Prostate gland (tissue), 1 donor: ENCODE data around the gene ARHGAP5.

Source experiments
- POLR2A ChIP-seq: fragments of 450-650 bp; IDR thresholded peaks from one replicate; pipeline ENCODE4 v1.6.1; 2016; ENCODE audit warnings: antibody characterized with exemption, mild to moderate bottlenecking
- POLR2AphosphoS5 ChIP-seq: sonication (generic); formaldehyde crosslinking; IDR thresholded peaks from one replicate; pipeline ENCODE4 v1.6.1; 2017; ENCODE audit warnings: antibody characterized with exemption

DNA sequence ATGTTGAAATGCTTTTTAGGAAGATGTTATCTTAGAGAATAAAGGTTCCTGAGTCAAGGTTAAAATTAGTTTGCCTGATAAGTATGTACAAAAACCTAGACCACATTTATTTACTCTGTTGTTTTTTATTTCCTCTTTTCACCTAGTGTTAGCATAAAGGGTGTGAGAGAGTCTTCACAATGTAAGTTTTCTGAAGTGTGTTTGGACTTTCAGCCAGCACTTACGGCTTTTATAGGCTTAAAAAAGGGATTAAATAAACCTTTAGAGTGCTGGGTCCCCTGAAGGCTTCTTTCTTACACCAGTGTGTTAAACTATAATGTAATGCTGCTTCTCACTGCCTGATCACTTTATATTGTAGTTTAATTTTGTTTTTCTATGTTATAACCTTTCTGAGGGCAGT, 27.2 kb downstream of the ARHGAP5 start:
- TF ChIP-seq POLR2A: no peak
- TF ChIP-seq POLR2AphosphoS5: no peak
